ENCODE data around the gene SLC10A7.

Gene SLC10A7

GRCh38 chr4:146494143-146494542 lies 27.6 kb downstream of the SLC10A7 start:
- no peak for DNase-seq (ENCODE audit: low read depth, low spot score)

GRCh38 chr4:146490106-146490505 lies 31.6 kb downstream of the SLC10A7 start:
- DNase-seq (ENCODE audit: low read depth, low spot score): no peak

GRCh38 chr4:146488495-146489174 lies 33.1 kb downstream of the SLC10A7 start:
- DNase-seq (ENCODE audit: low read depth, low spot score): no peak

GRCh38 chr4:146486565-146486964 lies 35.2 kb downstream of the SLC10A7 start:
- no peak for DNase-seq (ENCODE audit: low read depth, low spot score)

GRCh38 chr4:146485968-146486367 lies 35.8 kb downstream of the SLC10A7 start:
- no peak for DNase-seq (ENCODE audit: low read depth, low spot score)

- no peak for DNase-seq (ENCODE audit: low read depth, low spot score)
These were observed 39.0 kb downstream of the SLC10A7 start for GRCh38 chr4:146482788-146483187.

- DNase-seq (ENCODE audit: low read depth, low spot score): no peak
These were observed 40.5 kb downstream of the SLC10A7 start for GRCh38 chr4:146481246-146481645.

- DNase-seq (ENCODE audit: low read depth, low spot score): no peak
These were observed 43.7 kb downstream of the SLC10A7 start for GRCh38 chr4:146478009-146478408.

DNA sequence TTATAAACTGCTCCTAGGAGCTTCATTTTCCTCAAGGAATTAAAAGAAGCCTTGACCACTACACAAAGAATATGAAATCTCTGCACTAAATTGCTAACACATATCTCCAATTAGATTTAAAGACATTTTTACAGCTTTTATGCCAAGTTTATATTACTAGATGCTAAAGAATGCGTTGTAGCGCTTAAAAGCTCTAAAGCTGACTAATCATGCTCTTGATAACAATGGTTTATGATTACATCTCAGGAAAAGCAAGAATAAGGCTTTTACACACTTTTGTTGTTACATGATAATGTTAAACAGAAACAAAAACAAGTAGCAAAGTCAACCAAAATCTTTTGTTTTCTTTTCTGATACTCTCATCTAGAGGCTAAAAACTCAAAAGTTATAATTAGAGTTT lies 44.7 kb downstream of the SLC10A7 start:
- no peak for DNase-seq (ENCODE audit: low read depth, low spot score)

DNA sequence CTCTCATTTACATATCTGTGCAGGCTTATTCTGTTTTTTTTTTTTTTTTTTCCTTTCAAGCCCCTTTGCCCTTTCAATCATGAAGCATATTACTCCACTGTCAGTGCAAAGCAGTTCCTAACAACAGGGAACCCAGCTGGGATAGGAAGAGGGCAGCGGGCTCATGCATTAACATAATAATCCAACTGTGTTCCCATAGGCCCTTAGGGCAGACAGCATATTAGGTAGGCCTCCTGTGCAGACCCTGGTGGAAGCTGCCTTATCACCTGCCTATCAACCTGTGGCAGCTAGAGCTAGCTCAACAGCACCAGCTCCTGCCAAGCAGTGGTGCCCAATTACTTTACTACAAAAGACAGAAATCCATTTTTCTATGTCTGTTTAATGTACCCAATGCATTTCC lies 49.3 kb downstream of the SLC10A7 start:
- peak; percentile 82 for DNase-seq (ENCODE audit: low read depth, low spot score)

DNA sequence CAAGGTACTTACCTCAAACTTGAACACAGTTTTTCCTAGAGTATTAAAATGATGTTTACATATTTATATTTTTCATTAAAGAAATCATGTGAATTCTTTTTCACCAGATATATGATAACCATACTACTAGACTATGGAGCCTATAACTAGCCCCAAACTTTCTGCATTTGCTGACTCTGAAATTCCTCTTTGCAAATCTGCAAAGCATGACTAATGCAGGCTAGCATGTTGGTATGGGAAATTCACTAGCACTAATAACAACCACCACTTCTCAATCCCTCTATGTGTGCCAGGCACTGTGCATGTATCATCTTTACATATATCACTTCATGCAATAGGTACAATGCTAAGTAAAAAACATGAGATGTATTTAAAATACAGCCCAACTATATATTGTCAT lies 51.1 kb downstream of the SLC10A7 start:
- DNase-seq (ENCODE audit: low read depth, low spot score): no peak

GRCh38 chr4:146469022-146469421 lies 52.7 kb downstream of the SLC10A7 start:
- no peak for DNase-seq (ENCODE audit: low read depth, low spot score)

- no peak for DNase-seq (ENCODE audit: low read depth, low spot score)
These were observed 56.1 kb downstream of the SLC10A7 start for GRCh38 chr4:146465628-146466027.

GRCh38 chr4:146462251-146462650 lies 59.5 kb downstream of the SLC10A7 start:
- DNase-seq (ENCODE audit: low read depth, low spot score): no peak

- DNase-seq (ENCODE audit: low read depth, low spot score): no peak
These were observed 63.1 kb downstream of the SLC10A7 start for GRCh38 chr4:146458594-146458993.

GRCh38 chr4:146456681-146457080 lies 65.1 kb downstream of the SLC10A7 start:
- no peak for DNase-seq (ENCODE audit: low read depth, low spot score)

GRCh38 chr4:146453181-146453807 lies 68.4 kb downstream of the SLC10A7 start:
- no peak for DNase-seq (ENCODE audit: low read depth, low spot score)

- no peak for DNase-seq (ENCODE audit: low read depth, low spot score)
These were observed 71.2 kb downstream of the SLC10A7 start for GRCh38 chr4:146450524-146450923.

- no peak for DNase-seq (ENCODE audit: low read depth, low spot score)
These were observed 75.2 kb downstream of the SLC10A7 start for GRCh38 chr4:146446555-146446954.

DNA sequence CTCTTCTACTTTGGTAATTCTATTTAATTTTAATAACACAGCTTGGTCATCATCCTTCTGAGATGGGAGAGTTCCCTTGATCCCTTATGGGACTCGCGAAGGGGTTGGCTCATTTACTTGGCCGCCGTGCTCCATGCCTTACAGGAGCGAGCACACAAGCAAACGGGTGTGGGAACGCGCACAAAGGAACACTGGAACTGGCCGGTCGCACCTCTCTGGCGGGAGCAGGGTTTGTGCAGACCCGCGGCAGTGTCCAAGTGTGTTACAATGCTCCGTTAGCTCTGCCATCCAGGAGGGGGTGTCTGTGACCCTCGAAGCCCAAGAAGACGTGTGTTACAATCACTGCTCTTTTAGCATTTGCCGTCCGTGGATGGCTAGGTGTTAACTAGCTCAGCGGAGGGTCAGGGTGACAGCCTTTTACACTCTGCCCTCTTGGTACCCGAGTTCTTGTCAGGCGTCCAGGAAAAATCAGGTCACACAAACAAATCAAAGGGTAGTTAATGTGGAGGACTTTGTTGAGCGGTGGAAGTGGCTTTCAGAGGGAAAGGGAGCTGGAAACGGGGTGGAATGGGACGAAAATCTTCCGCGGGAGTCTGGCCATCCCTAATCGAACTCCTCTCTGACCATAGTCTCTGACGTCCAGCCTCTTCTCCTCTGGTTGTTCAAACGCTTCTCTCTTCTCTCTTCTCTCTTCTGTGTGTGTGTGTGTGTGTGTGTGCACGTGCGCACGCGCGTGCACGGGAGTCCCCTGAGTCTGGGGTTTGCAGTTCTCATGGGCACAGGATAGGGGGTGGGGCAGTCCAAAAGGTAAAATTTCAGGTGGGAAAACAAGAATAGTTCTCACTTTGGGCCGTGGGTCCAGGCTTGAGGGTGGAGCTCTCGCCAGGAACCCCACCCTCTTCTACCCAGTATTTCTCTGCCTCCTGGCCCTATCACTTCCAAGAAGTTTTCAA lies 76.3 kb downstream of the SLC10A7 start:
- DNase-seq (ENCODE audit: low read depth, low spot score): no peak

DNA sequence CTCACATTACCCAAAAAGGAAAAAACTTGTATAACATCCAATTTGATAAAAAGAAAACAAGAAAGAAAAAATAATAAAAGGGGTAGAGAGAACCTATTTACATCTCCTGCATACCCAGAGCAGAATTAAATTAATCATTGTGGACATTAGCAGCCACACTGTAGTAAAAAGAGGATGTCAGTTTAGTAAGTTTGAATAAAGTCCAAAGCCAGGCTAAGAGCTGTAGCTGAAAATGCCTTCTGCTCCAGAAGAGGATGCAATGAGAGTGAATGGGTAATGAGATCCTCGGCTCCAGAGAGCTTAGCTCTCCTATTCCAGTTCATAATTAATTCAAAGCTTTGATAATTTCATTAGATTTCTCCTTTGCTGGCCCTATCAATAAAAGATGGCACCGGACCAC lies 78.2 kb downstream of the SLC10A7 start:
- DNase-seq (ENCODE audit: low read depth, low spot score): no peak

GRCh38 chr4:146442801-146443200 lies 78.9 kb downstream of the SLC10A7 start:
- no peak for DNase-seq (ENCODE audit: low read depth, low spot score)
